Activated naive CD4-positive, alpha-beta T cell treated with anti-CD3 and anti-CD28 coated beads, Interleukin-2, amount 50 U/mL, for 72 hours (primary cell): ENCODE measurements around the gene ARHGAP42. TPM values are rescaled to one million over a fixed set of nuclear protein-coding genes. Genes with fewer than 3 reads are reported as not detected.
"Not testable (repeated sequence)": the region's sequence is repeated elsewhere in the genome, so short reads cannot be mapped to it uniquely, and the experiment has no call there.

ENCODE experiments used
- ATAC-seq, 2 donors: fragments of 150-1000 bp; cut with Tn5 transposase; 2 replicates each; pipeline ENCODE4 v1.10.0; 2021; ENCODE audit warnings: mild to moderate bottlenecking in 2 of 2, moderate library complexity in 2 of 2
- DNase-seq, 2 donors: peaks; one replicate each; pipeline ENCODE4 v3.0.0; 2021 to 2022; ENCODE audit warnings: low spot score in 2 of 2
- H3K27ac Mint-ChIP-seq, 2 donors: one replicate each; pipeline ENCODE4 v1.8.0; 2022; ENCODE audit warnings: mild to moderate bottlenecking in 2 of 2, mixed read lengths in 2 of 2
- H3K36me3 Mint-ChIP-seq, 2 donors: one replicate each; pipeline ENCODE4 v1.8.0; 2022; ENCODE audit warnings: mixed read lengths in 2 of 2
- H3K9me3 Mint-ChIP-seq, 2 donors: one replicate each; pipeline ENCODE4 v1.8.0; 2022; ENCODE audit warnings: mixed read lengths in 2 of 2
- total RNA-seq, 2 donors: library from RNA; stranded (reverse); gene quantifications; one replicate each; pipeline ENCODE4 v1.2.3, GENCODE V29; 2022

Gene ARHGAP42
- total RNA-seq, 2 donors from 2014 or later = 0.10 to 0.32 TPM

GRCh38 chr11:100735949-100736675 lies 49.0 kb downstream of the ARHGAP42 start:
- H3K27ac Mint-ChIP-seq = no peak overlapping the region

GRCh38 chr11:100738701-100739270 lies 51.7 kb downstream of the ARHGAP42 start:
- Mint-ChIP-seq H3K9me3 (peaks cover 3 to 5% of the 10 kb centered on the region in 2 donors), H3K27ac (no peak overlapping the region), H3K36me3 (peaks cover 0 to 4% of the 10 kb centered on the region in 2 donors)
- ATAC-seq (no peak), DNase-seq (no peak)

More at GRCh38 chr11:100735949-100736675, 49.0 kb downstream of the ARHGAP42 start:
- DNase-seq (no peak), ATAC-seq (no peak)
- Mint-ChIP-seq H3K36me3 (peaks cover 0 to 4% of the 10 kb centered on the region in 2 donors), H3K9me3 (peaks cover 3 to 5% of the 10 kb centered on the region in 2 donors)

DNA sequence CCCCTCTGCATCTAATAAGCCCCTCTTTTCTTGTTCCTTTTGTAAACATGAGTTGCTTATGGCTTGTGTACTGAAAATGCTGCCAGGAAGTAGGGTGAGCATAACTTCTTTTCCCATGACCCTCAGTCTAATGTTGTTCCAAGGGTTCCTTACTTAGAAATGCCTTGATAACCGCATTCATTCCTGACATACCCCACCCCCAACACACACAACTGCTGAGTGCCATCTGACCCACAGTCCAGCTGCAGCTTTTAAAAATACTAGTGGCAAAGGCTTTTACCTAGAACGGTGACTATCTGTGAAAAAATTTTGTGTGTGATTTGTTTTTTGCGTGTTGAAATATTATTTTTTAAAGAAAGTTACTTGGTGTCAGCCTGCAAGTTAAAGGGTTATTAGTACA lies 52.6 kb downstream of the ARHGAP42 start:
- H3K27ac Mint-ChIP-seq = no peak overlapping the region
- peaks cover 0 to 4% of the 10 kb centered on the region in 2 donors for H3K36me3 Mint-ChIP-seq
- DNase-seq (no peak), ATAC-seq (no peak)
- H3K9me3 Mint-ChIP-seq = peaks cover 3 to 5% of the 10 kb centered on the region in 2 donors

- ATAC-seq (no peak), DNase-seq (no peak)
- Mint-ChIP-seq H3K36me3 (peaks cover 0 to 4% of the 10 kb centered on the region in 2 donors), H3K27ac (no peak overlapping the region), H3K9me3 (peaks cover 0 to 5% of the 10 kb centered on the region in 2 donors)
These were observed 53.4 kb downstream of the ARHGAP42 start for GRCh38 chr11:100740440-100740839.

DNA sequence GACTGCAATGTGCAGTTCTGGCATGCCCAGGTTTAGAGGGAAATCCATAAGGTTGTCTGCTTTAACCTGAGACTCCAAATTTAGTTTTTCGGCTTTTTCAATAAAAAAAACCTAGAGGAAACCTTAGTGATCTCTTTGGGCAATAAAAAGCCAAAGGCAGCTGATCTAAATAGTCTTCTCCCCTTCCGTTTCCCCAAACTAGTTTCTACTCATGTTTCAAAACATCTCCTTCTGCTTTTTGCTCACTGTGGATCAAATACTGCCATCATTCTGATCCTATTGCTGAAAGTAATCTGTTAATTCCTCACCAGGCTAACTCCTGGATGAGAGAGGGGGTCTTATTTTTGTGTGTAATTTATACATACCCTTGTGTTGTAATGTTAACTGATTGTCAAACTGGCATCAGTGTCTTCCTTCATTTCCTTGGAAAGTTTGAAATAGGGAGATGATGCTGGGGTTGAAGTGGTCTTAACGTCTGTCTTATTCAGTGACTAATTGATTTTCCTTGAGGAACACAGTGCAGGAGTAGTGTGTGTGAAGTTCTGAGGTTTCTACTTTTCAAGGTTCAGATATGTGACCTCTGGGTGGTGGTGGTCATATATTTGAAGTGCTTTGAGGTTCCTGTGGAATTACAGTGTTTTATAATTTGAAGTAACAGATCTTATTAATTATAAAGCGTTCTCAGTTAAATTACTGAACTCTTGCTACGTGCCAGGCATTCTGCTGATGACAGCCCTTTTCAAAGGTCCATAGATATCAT lies 55.0 kb downstream of the ARHGAP42 start:
- peaks cover 0 to 4% of the 10 kb centered on the region in 2 donors for H3K36me3 Mint-ChIP-seq
- ATAC-seq (no peak), DNase-seq (no peak)
- peaks cover 4 to 5% of the 10 kb centered on the region in 2 donors for H3K9me3 Mint-ChIP-seq
- no peak overlapping the region for H3K27ac Mint-ChIP-seq

DNA sequence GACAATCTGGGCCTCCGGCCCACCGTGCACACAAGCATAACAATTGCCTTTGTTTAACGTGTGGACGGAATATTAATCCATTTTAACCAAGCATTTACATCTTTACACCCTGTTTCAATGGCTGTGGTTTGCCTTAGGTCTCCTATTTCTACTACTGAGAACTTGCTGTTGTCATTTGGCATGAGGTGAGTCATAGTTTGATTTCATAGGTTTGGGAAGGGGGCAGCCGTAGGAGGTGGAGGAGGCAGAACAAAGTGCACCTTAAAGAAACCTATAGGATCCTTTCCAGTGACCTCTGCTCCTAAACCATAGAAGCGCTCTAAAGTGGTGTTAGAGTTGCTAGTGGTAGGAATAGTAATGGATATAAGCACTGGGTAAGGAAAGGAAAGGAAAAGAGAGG lies 59.4 kb downstream of the ARHGAP42 start:
- ATAC-seq (no peak), DNase-seq (no peak)
- Mint-ChIP-seq H3K9me3 (peaks cover 12 to 18% of the 10 kb centered on the region in 2 donors), H3K36me3 (peaks cover 7 to 15% of the 10 kb centered on the region in 2 donors), H3K27ac (no peak overlapping the region)

GRCh38 chr11:100748153-100748552 lies 61.1 kb downstream of the ARHGAP42 start:
- H3K27ac Mint-ChIP-seq = no peak overlapping the region
- H3K36me3 Mint-ChIP-seq = peaks cover 7 to 20% of the 10 kb centered on the region in 2 donors
- ATAC-seq (no peak), DNase-seq (no peak)
- peaks cover 12 to 20% of the 10 kb centered on the region in 2 donors for H3K9me3 Mint-ChIP-seq

DNA sequence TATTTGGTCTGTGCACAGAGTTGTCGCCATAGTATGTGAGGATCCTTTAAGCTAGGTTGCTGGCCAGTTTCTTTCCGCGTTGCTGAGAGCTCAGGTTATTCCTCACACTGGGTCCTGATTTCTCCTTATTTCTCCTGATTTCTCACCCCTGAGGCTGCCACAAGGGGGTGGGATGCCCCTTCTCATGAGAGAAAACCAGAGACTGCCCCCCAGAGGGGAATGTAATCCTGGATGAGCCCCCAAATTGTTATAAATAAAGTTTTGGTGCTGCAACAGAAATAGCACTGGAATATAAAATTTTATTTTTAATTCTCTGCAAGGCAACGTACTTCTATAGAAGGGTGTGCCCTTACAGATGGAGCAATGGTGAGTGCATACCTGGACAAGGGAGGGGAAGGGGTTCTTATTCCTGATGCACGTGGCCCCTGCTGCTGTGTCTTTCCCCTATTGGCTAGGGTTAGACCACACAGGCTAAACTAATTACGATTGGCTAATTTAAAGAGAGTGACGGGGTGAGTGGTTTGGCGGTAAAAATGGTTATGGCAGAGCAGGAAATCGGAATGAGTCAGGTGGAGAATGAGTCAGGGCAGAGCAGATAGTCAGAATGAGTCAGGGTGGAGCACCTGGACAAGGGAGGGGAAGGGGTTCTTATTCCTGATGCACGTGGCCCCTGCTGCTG lies 62.9 kb downstream of the ARHGAP42 start:
- H3K27ac Mint-ChIP-seq, ATAC-seq, DNase-seq: not testable (repeated sequence)
- H3K9me3 Mint-ChIP-seq = peaks cover 12 to 20% of the 10 kb centered on the region in 2 donors
- peaks cover 7 to 20% of the 10 kb centered on the region in 2 donors for H3K36me3 Mint-ChIP-seq

- peaks cover 12 to 20% of the 10 kb centered on the region in 2 donors for H3K9me3 Mint-ChIP-seq
- DNase-seq, ATAC-seq, H3K27ac Mint-ChIP-seq: not testable (repeated sequence)
- H3K36me3 Mint-ChIP-seq = peaks cover 7 to 20% of the 10 kb centered on the region in 2 donors
These were observed 63.4 kb downstream of the ARHGAP42 start for GRCh38 chr11:100750566-100750891.

DNA sequence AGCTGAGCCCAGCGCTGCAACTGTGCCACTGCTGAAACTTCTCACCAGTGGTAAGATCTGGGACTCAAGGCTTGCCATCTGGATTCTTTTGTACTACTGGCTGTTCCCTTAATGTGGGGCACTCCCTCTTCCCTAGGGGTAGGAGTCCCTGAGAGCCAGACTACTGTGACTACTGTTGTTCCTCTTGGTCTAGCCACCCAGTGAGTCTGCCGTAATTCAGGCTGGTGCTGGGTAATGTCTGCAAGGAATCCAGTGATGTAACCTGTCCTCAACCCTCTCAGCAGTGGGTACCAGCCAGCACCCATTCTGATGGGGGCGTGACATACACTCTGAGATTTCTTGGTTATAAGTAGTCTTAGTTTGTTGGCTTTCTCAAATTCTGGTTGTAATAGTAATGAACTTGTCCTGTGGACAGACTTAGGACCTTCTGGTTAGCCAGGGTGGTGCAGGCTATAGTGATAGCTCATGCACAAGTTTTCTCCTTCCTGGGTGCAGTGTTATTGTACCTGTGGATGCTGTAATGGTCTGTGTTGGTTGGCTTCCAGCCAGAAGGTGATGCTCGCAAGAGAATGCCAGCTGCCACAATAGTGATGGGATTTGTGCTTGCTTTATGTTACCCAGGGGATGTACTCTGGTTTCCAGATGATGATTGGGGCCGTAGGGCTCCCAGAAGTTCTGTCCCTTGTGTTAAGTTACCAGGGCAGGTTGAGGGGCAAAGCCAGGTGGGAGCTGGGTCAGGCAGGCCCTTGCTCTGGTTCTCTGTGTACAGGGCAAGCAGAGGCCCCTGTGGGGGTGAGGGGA lies 65.5 kb downstream of the ARHGAP42 start:
- DNase-seq = no peak
- Mint-ChIP-seq H3K27ac (no peak overlapping the region), H3K9me3 (peaks cover 12 to 16% of the 10 kb centered on the region in 2 donors), H3K36me3 (peaks cover 7 to 20% of the 10 kb centered on the region in 2 donors)
- no peak for ATAC-seq

DNA sequence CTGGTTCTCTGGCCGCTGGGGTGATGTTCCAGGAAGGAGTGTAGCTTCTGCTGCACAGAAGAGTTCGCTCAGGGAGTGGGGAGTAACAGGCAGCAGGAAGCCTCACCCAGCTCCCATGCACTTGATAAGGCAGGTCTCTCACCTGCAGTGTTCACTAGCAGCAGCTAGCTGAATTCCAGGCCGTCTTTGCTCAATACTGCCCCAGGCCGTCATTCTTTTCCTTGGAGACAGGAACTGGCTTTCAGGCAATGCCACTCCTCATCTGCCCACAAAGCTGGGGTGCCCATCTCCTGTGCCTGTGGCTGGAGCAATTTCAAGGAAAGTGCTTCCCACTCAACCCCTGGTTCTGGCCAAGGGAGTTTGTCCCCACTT lies 66.1 kb downstream of the ARHGAP42 start:
- Mint-ChIP-seq H3K27ac (no peak overlapping the region), H3K9me3 (peaks cover 12 to 16% of the 10 kb centered on the region in 2 donors)
- DNase-seq = no peak

GRCh38 chr11:100753571-100753970 lies 66.5 kb downstream of the ARHGAP42 start:
- Mint-ChIP-seq H3K9me3 (peaks cover 12 to 16% of the 10 kb centered on the region in 2 donors), H3K36me3 (peaks cover 7 to 20% of the 10 kb centered on the region in 2 donors), H3K27ac (no peak overlapping the region)
- ATAC-seq (no peak), DNase-seq (no peak)

More for the DNA sequence above, 66.1 kb downstream of the ARHGAP42 start:
- peaks cover 7 to 20% of the 10 kb centered on the region in 2 donors for H3K36me3 Mint-ChIP-seq
- no peak for ATAC-seq

DNA sequence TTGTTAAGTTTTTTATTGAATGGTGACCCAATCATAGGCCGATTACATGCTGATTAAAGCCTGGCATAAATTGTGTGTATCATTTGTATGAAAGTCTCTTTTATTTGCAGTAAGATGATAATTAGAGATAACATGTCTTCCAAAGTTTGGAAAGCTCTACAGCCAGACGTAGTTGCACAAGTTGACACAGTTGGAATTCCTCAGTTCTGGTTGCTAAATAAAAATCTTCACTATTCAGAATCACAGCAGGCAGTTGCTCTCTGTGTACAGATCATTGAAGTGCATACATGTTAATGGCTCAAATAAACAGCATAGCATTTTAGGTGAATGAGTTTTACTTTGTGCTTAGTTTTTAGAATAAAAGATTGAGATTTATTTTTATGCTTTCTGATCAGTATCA lies 69.5 kb downstream of the ARHGAP42 start:
- Mint-ChIP-seq H3K9me3 (peaks cover 0 to 3% of the 10 kb centered on the region in 2 donors), H3K36me3 (peaks cover 0 to 5% of the 10 kb centered on the region in 2 donors), H3K27ac (no peak overlapping the region)
- DNase-seq = no peak
- no peak for ATAC-seq

GRCh38 chr11:100757646-100758045 lies 70.6 kb downstream of the ARHGAP42 start:
- peaks cover 0 to 7% of the 10 kb centered on the region in 2 donors for H3K9me3 Mint-ChIP-seq
- no peak for ATAC-seq
- peaks cover 0 to 3% of the 10 kb centered on the region in 2 donors for H3K36me3 Mint-ChIP-seq
- DNase-seq = no peak
- no peak overlapping the region for H3K27ac Mint-ChIP-seq

GRCh38 chr11:100759106-100759505 lies 72.0 kb downstream of the ARHGAP42 start:
- Mint-ChIP-seq H3K36me3 (no peaks in the 10 kb centered on the region), H3K27ac (no peak overlapping the region)
- no peak for DNase-seq

DNA sequence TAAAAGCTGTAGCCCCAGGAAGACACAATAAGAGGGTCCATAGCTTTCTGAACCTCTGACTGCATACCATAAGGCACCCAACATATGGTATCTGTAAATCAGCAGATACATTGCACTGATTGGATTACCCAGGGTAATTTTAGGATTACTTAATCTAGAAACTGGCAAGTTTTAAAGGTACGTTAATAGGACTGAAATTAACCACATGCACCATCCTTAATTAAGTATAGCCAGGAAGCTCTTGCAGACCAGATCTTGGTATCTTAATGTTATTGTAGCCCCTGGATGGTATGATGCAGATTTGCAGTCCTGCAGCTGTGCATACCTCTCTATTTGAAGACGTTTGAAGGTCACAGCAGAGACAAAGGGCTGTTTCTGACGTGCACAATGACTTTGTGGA lies 72.8 kb downstream of the ARHGAP42 start:
- H3K9me3 Mint-ChIP-seq = peaks cover 0 to 4% of the 10 kb centered on the region in 2 donors
- H3K27ac Mint-ChIP-seq = no peak overlapping the region
- no peaks in the 10 kb centered on the region for H3K36me3 Mint-ChIP-seq
- ATAC-seq (no peak), DNase-seq (no peak)

More at GRCh38 chr11:100759106-100759505, 72.0 kb downstream of the ARHGAP42 start:
- ATAC-seq = no peak
- peaks cover 0 to 4% of the 10 kb centered on the region in 2 donors for H3K9me3 Mint-ChIP-seq
